ENCODE results near the gene TRIM17.

Gene TRIM17

GRCh38 chr1:228402641-228403025 lies 14.0 kb downstream of the TRIM17 start:
- DNase-seq (ENCODE audit: low read depth in 2 of 2, low spot score in 1 of 2) = no peak

- no peak for DNase-seq (ENCODE audit: low read depth in 2 of 2, low spot score in 1 of 2)
Observed at GRCh38 chr1:228401782-228402640, 14.7 kb downstream of the TRIM17 start.

GRCh38 chr1:228400692-228401454 lies 15.8 kb downstream of the TRIM17 start:
- no peak for DNase-seq (ENCODE audit: low read depth in 2 of 2, low spot score in 1 of 2)

- DNase-seq (ENCODE audit: low read depth in 2 of 2, low spot score in 1 of 2) = no peak
Observed at GRCh38 chr1:228400237-228400651, 16.4 kb downstream of the TRIM17 start.

- DNase-seq (ENCODE audit: low read depth in 2 of 2, low spot score in 1 of 2) = no peak
Observed at GRCh38 chr1:228399531-228400236, 17.0 kb downstream of the TRIM17 start.

- no peak for DNase-seq (ENCODE audit: low read depth in 2 of 2, low spot score in 1 of 2)
Observed at GRCh38 chr1:228398741-228399461, 17.8 kb downstream of the TRIM17 start.

- DNase-seq (ENCODE audit: low read depth in 2 of 2, low spot score in 1 of 2) = no peak
Observed at GRCh38 chr1:228397966-228398365, 18.7 kb downstream of the TRIM17 start.

GRCh38 chr1:228396770-228397662 lies 19.6 kb downstream of the TRIM17 start:
- no peak for DNase-seq (ENCODE audit: low read depth in 2 of 2, low spot score in 1 of 2)

- DNase-seq (ENCODE audit: low read depth in 2 of 2, low spot score in 1 of 2) = no peak
Observed at GRCh38 chr1:228394571-228395394, 21.9 kb downstream of the TRIM17 start.

GRCh38 chr1:228393811-228394570 lies 22.7 kb downstream of the TRIM17 start:
- DNase-seq (ENCODE audit: low read depth in 2 of 2, low spot score in 1 of 2) = no peak

- no peak for DNase-seq (ENCODE audit: low read depth in 2 of 2, low spot score in 1 of 2)
Observed at GRCh38 chr1:228393268-228393701, 23.4 kb downstream of the TRIM17 start.

GRCh38 chr1:228392111-228392936 lies 24.3 kb downstream of the TRIM17 start:
- DNase-seq (ENCODE audit: low read depth in 2 of 2, low spot score in 1 of 2) = no peak

GRCh38 chr1:228391411-228392020 lies 25.1 kb downstream of the TRIM17 start:
- no peak for DNase-seq (ENCODE audit: low read depth in 2 of 2, low spot score in 1 of 2)

- DNase-seq (ENCODE audit: low read depth in 2 of 2, low spot score in 1 of 2) = no peak
Observed at GRCh38 chr1:228390649-228391048, 26.0 kb downstream of the TRIM17 start.

GRCh38 chr1:228387321-228387720 lies 29.3 kb downstream of the TRIM17 start:
- DNase-seq (ENCODE audit: low read depth in 2 of 2, low spot score in 1 of 2) = no peak

- no peak for DNase-seq (ENCODE audit: low read depth in 2 of 2, low spot score in 1 of 2)
Observed at GRCh38 chr1:228385232-228385631, 31.4 kb downstream of the TRIM17 start.

- no peak for DNase-seq (ENCODE audit: low read depth in 2 of 2, low spot score in 1 of 2)
Observed at GRCh38 chr1:228383773-228384172, 32.9 kb downstream of the TRIM17 start.

All from stimulated activated CD8-positive, alpha-beta memory T cell treated with anti-CD3 and anti-CD28 coated beads, Interleukin-4, amount 100 ng/mL, for 4 hours (primary cell).